Right cardiac atrium (tissue), 5 donors: Measurements from ENCODE around the gene CCL18. TPM values are rescaled to one million over a fixed set of nuclear protein-coding genes. Genes with fewer than 3 reads are reported as not detected.
"Not testable (repeated sequence)": the region's sequence is repeated elsewhere in the genome, so short reads cannot be mapped to it uniquely, and the experiment has no call there.

Experiments used
- ATAC-seq, 2 donors: fragments of 200-7000 bp; cut with Tn5 transposase; one replicate each; pipeline versions ENCODE4 v1.8.0 to v1.9.1; 2020; ENCODE audit warnings: moderate library complexity in 2 of 2, mild to moderate bottlenecking in 1 of 2
- DNase-seq, 3 donors: peaks; one replicate each; pipeline ENCODE4 v3.0.0-alpha.2; 2020
- H3K27ac ChIP-seq: one replicate; pipeline ENCODE4 v1.5.1; 2013; ENCODE audit warnings: mild to moderate bottlenecking, low read length, control low read depth, moderate library complexity
- H3K27me3 ChIP-seq: one replicate; pipeline ENCODE4 v1.6.1; 2013; ENCODE audit not compliant: control insufficient read depth, insufficient read depth
- H3K4me1 ChIP-seq: one replicate; pipeline ENCODE4 v1.6.1; 2013; ENCODE audit warnings: low read length; ENCODE audit not compliant: control insufficient read depth, insufficient read depth
- H3K4me3 ChIP-seq: one replicate; pipeline ENCODE4 v1.5.1; 2013; ENCODE audit warnings: low read length, control low read depth
- H3K9me3 ChIP-seq: one replicate; pipeline ENCODE4 v1.6.1; 2013; ENCODE audit warnings: low read length; ENCODE audit not compliant: control insufficient read depth
- WGBS: extraction: QIAGEN DNeasy Blood & Tissue Kit; methylation state at CpG from one replicate; pipeline ENCODE4 v1.1.7; 2013; 5-methylcytosine and 5-hydroxymethylcytosine counted together
- intact Hi-C, 4 donors: fragments of 100-400 bp; cut with DNase I; formaldehyde crosslinking; loops; one replicate each; pipeline versions ENCODE4 v1.11.0 to v1.14.0; 2022 to 2023
- long read RNA-seq, 4 donors: library from polyadenylated mRNA; unstranded; transcript quantifications; one replicate each; pipeline ENCODE4 v2.0.0, GENCODE V29; 2020 to 2021
- polyA plus RNA-seq: library from polyadenylated mRNA; stranded (reverse); fragments of 200-250 nt; gene quantifications from one replicate; pipeline ENCODE4 v1.2.3, GENCODE V29; 2013
- total RNA-seq, 4 donors: library from RNA; stranded (reverse); fragmentation: NEBNext Ultra II Directional; extraction: Animal tissue kit (Norgen Biotek cat#: 25700); gene quantifications; one replicate each; pipeline ENCODE4 v1.2.1, GENCODE V29; 2021
- donor health status: healthy with polysubstance abuse.
- donor health status: DM: no; HTN: yes; CAD: no.
- donor health status: DM: no; HTN: no; CAD: no.
- donor health status: DM: no; HTN: yes; CAD: no; lungs with severe emphysema.
- donor health status: DM: yes; HTN: yes; CAD: no.

The CCL18 gene
- total RNA-seq (10 to 100 TPM in 1 of 4 donors, 1 to 10 TPM in 2, under 1 TPM in 1; 0.74 to 12.3 (median 1.5) TPM), polyA plus RNA-seq (0.20 TPM)
- long read RNA-seq, donor 1: 0 reads
- long read RNA-seq, donor 2: 0 reads
- long read RNA-seq, donor 3: 0 reads
- long read RNA-seq, donor 4: 0 reads

GRCh38 chr17:36063786-36064541 is at the start of gene CCL18:
TSS of gene CCL18 (plus strand) at chr17:36064272. CDS start at chr17:36064343, 71 bp downstream.
- no peak within 1 kb of the TSS for H3K4me3 ChIP-seq
- H3K27ac ChIP-seq: no peak within 1 kb of the TSS
- WGBS: 76% methylated on average over 5 of the region's 5 CpGs
- H3K4me1 ChIP-seq: no peaks in the 10 kb centered on the region
- DNase-seq: no peak
- intact Hi-C loops: no loop called here
- no peak for ATAC-seq
- H3K9me3 ChIP-seq: no peaks in the 10 kb centered on the region
- H3K27me3 ChIP-seq: no peaks in the 10 kb centered on the region

GRCh38 chr17:36014946-36015345 is 49.1 kb upstream of the CCL18 start:
- no peak for DNase-seq
- 76% methylated on average over 5 of the region's 5 CpGs for WGBS
- H3K27me3 ChIP-seq: no peaks in the 10 kb centered on the region
- no peaks in the 10 kb centered on the region for H3K9me3 ChIP-seq
- no peak overlapping the region for H3K4me3 ChIP-seq
- no peak for ATAC-seq
- no peak overlapping the region for H3K27ac ChIP-seq
- intact Hi-C loops: no loop called here
- no peaks in the 10 kb centered on the region for H3K4me1 ChIP-seq

- H3K4me3 ChIP-seq, intact Hi-C loops, DNase-seq, H3K9me3 ChIP-seq, H3K27ac ChIP-seq, ATAC-seq, H3K27me3 ChIP-seq, H3K4me1 ChIP-seq: not testable (repeated sequence)
- 90% methylated on average over 4 of the region's 4 CpGs for WGBS
These were observed 48.2 kb upstream of the CCL18 start for GRCh38 chr17:36015895-36016294.

GRCh38 chr17:36016555-36016954 is 47.5 kb upstream of the CCL18 start:
- H3K27me3 ChIP-seq: no peaks in the 10 kb centered on the region
- H3K4me1 ChIP-seq: no peaks in the 10 kb centered on the region
- intact Hi-C loops: no loop called here
- no peak overlapping the region for H3K27ac ChIP-seq
- ATAC-seq (no peak), DNase-seq (no peak)
- 93% methylated on average over 2 of the region's 2 CpGs for WGBS
- H3K9me3 ChIP-seq: no peaks in the 10 kb centered on the region
- no peak overlapping the region for H3K4me3 ChIP-seq

- H3K27ac ChIP-seq: no peak within 1 kb of the TSS
These were observed 46.3 kb upstream of the CCL18 start, which contains the start of gene CCL23 for GRCh38 chr17:36017799-36018198. TSS of gene CCL23 (minus strand) at chr17:36017972. CDS start at chr17:36017897, 75 bp downstream.

GRCh38 chr17:36019423-36019822 is 44.6 kb upstream of the CCL18 start:
- 85% methylated on average over 2 of the region's 2 CpGs for WGBS
- Histone ChIP-seq H3K4me3 (no peak overlapping the region), H3K27ac (no peak overlapping the region), H3K4me1 (no peaks in the 10 kb centered on the region), H3K9me3 (no peaks in the 10 kb centered on the region), H3K27me3 (no peaks in the 10 kb centered on the region)
- ATAC-seq (no peak), DNase-seq (no peak)
- intact Hi-C loops: no loop called here

More at GRCh38 chr17:36017799-36018198, 46.3 kb upstream of the CCL18 start, which contains the start of gene CCL23:
- Histone ChIP-seq H3K4me3 (no peak within 1 kb of the TSS), H3K4me1 (no peaks in the 10 kb centered on the region), H3K27me3 (no peaks in the 10 kb centered on the region), H3K9me3 (no peaks in the 10 kb centered on the region)
- peak in 1 of 3 donors; percentile 32 for DNase-seq
- ATAC-seq: peak in 1 of 2 donors; percentile 40
- WGBS: 38% methylated on average over 6 of the region's 6 CpGs
- intact Hi-C loops: no loop called here

GRCh38 chr17:36024106-36024869 is 39.8 kb upstream of the CCL18 start:
- H3K4me1 ChIP-seq: no peaks in the 10 kb centered on the region
- peaks cover 2% of the 10 kb centered on the region for H3K27me3 ChIP-seq
- H3K4me3 ChIP-seq: no peak overlapping the region
- H3K9me3 ChIP-seq: no peaks in the 10 kb centered on the region
- WGBS: 87% methylated on average over 6 of the region's 6 CpGs
- H3K27ac ChIP-seq: no peak overlapping the region
- DNase-seq: no peak
- intact Hi-C loops: no loop called here
- ATAC-seq: no peak

- WGBS: 83% methylated on average over 4 of the region's 4 CpGs
- Histone ChIP-seq H3K9me3 (no peaks in the 10 kb centered on the region), H3K4me3 (no peak overlapping the region), H3K27ac (no peak overlapping the region), H3K27me3 (peaks cover 2% of the 10 kb centered on the region), H3K4me1 (no peaks in the 10 kb centered on the region)
- intact Hi-C loops: no loop called here
- DNase-seq: no peak
- no peak for ATAC-seq
These were observed 36.3 kb upstream of the CCL18 start for GRCh38 chr17:36027761-36028160.

- no peak for DNase-seq
- WGBS: 95% methylated on average over 1 of the region's 1 CpG
- no peak for ATAC-seq
These were observed 33.1 kb upstream of the CCL18 start for GRCh38 chr17:36030956-36031355.

GRCh38 chr17:36034127-36034526 is 29.9 kb upstream of the CCL18 start:
- Histone ChIP-seq H3K4me1 (no peaks in the 10 kb centered on the region), H3K27ac (no peak overlapping the region), H3K4me3 (no peak overlapping the region), H3K27me3 (no peaks in the 10 kb centered on the region), H3K9me3 (no peaks in the 10 kb centered on the region)
- intact Hi-C loops: no loop called here
- 35% methylated on average over 3 of the region's 3 CpGs for WGBS
- DNase-seq (no peak), ATAC-seq (no peak)

More at GRCh38 chr17:36030956-36031355, 33.1 kb upstream of the CCL18 start:
- no peak overlapping the region for H3K4me3 ChIP-seq
- H3K27me3 ChIP-seq: peaks cover 2% of the 10 kb centered on the region
- H3K4me1 ChIP-seq: no peaks in the 10 kb centered on the region
- intact Hi-C loops: no loop called here
- H3K9me3 ChIP-seq: no peaks in the 10 kb centered on the region
- H3K27ac ChIP-seq: no peak overlapping the region

- Histone ChIP-seq H3K9me3 (no peaks in the 10 kb centered on the region), H3K27ac (no peak overlapping the region), H3K27me3 (no peaks in the 10 kb centered on the region), H3K4me1 (no peaks in the 10 kb centered on the region), H3K4me3 (no peak overlapping the region)
- intact Hi-C loops: no loop called here
- 83% methylated on average over 4 of the region's 4 CpGs for WGBS
- no peak for DNase-seq
- ATAC-seq: no peak
These were observed 27.8 kb upstream of the CCL18 start for GRCh38 chr17:36036235-36036634.
